Natural killer cell (primary cell): Measurements from ENCODE around the gene COL5A2. TPM values are rescaled to one million over a fixed set of nuclear protein-coding genes. Genes with fewer than 3 reads are reported as not detected.

ENCODE experiments used
- ATAC-seq, 3 donors: fragments of 150-1000 bp in 2 of 3; fragments of 200-7000 bp in 1 of 3; cut with Tn5 transposase; 1 replicate in 1 of 3; 2 replicates in 2 of 3; pipeline ENCODE4 v1.10.0; 2021; ENCODE audit warnings: mild to moderate bottlenecking in 2 of 3, moderate library complexity in 2 of 3
- DNase-seq, 2 donors: peaks; one replicate each; pipeline versions ENCODE4 v3.0.0 to v3.0.0-alpha.2; 2013 to 2021; ENCODE audit warnings: mixed read lengths in 1 of 2
- H3K27ac ChIP-seq: one replicate; pipeline ENCODE4 v1.5.1; 2013; ENCODE audit warnings: mild to moderate bottlenecking, low read length
- H3K27me3 ChIP-seq: one replicate; pipeline ENCODE4 v1.6.1; 2013; ENCODE audit warnings: low read length; ENCODE audit not compliant: control insufficient read depth, insufficient read depth
- H3K36me3 ChIP-seq: one replicate; pipeline ENCODE4 v1.6.1; 2013; ENCODE audit warnings: low read length; ENCODE audit not compliant: control insufficient read depth, insufficient read depth
- H3K4me1 ChIP-seq: one replicate; pipeline ENCODE4 v1.6.1; 2013; ENCODE audit warnings: low read length; ENCODE audit not compliant: control insufficient read depth, insufficient read depth
- H3K4me3 ChIP-seq: one replicate; pipeline ENCODE4 v1.5.1; 2013; ENCODE audit warnings: low read length
- H3K9me3 ChIP-seq: one replicate; pipeline ENCODE4 v1.6.1; 2013; ENCODE audit warnings: low read length; ENCODE audit not compliant: control insufficient read depth, insufficient read depth
- H3K27ac Mint-ChIP-seq, 2 donors: one replicate each; pipeline ENCODE4 v1.8.0; 2022; ENCODE audit warnings: mild to moderate bottlenecking in 2 of 2, mixed read lengths in 2 of 2, moderate library complexity in 1 of 2
- H3K27me3 Mint-ChIP-seq, 2 donors: one replicate each; pipeline ENCODE4 v1.8.0; 2022; ENCODE audit warnings: low read depth in 2 of 2, mixed read lengths in 2 of 2
- H3K36me3 Mint-ChIP-seq: one replicate; pipeline ENCODE4 v1.8.0; 2022; ENCODE audit warnings: mixed read lengths
- H3K4me1 Mint-ChIP-seq, 2 donors: one replicate each; pipeline ENCODE4 v1.8.0; 2022; ENCODE audit warnings: mixed read lengths in 2 of 2
- H3K4me3 Mint-ChIP-seq: one replicate; pipeline ENCODE4 v1.8.0; 2022; ENCODE audit warnings: mild to moderate bottlenecking, moderate library complexity, mixed read lengths
- H3K9me3 Mint-ChIP-seq, 2 donors: one replicate each; pipeline ENCODE4 v1.8.0; 2022; ENCODE audit warnings: mixed read lengths in 2 of 2
- WGBS: methylation state at CpG from one replicate; pipeline ENCODE4 v1.1.7; 2013; ENCODE audit warnings: missing lambda C conversion rate; ENCODE audit not compliant: insufficient coverage; 5-methylcytosine and 5-hydroxymethylcytosine counted together
- intact Hi-C: fragments of 100-400 bp; cut with micrococcal nuclease; formaldehyde crosslinking; loops from one replicate; pipeline ENCODE4 v1.14.2; 2022
- total RNA-seq, 4 donors: library from RNA; stranded (reverse); fragments of 120-200 nt in 1 of 4; gene quantifications; one replicate each; pipeline versions ENCODE4 v1.2.3 to v1.2.4, GENCODE V29; 2013 to 2022
- TF ChIP-seq, protein P1 (sequence below): fragments of 200-600 bp; IDR thresholded peaks from one replicate; pipeline ENCODE4 v1.8.0; 2022; ENCODE audit warnings: antibody characterized with exemption

Gene COL5A2
- total RNA-seq, 3 donors from 2014 or later (not counting 1 experiment from before 2014, with no cell fraction given) = 0.38 to 0.68 (median 0.63) TPM

- Histone ChIP-seq H3K9me3 (no peaks in the 10 kb centered on the region), H3K27me3 (no peaks in the 10 kb centered on the region), H3K4me1 (no peaks in the 10 kb centered on the region), H3K4me3 (no peak overlapping the region), H3K27ac (no peak overlapping the region), H3K36me3 (no peaks in the 10 kb centered on the region)
- TF ChIP-seq, protein P1, sequence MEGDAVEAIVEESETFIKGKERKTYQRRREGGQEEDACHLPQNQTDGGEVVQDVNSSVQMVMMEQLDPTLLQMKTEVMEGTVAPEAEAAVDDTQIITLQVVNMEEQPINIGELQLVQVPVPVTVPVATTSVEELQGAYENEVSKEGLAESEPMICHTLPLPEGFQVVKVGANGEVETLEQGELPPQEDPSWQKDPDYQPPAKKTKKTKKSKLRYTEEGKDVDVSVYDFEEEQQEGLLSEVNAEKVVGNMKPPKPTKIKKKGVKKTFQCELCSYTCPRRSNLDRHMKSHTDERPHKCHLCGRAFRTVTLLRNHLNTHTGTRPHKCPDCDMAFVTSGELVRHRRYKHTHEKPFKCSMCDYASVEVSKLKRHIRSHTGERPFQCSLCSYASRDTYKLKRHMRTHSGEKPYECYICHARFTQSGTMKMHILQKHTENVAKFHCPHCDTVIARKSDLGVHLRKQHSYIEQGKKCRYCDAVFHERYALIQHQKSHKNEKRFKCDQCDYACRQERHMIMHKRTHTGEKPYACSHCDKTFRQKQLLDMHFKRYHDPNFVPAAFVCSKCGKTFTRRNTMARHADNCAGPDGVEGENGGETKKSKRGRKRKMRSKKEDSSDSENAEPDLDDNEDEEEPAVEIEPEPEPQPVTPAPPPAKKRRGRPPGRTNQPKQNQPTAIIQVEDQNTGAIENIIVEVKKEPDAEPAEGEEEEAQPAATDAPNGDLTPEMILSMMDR = no peak
- DNase-seq = no peak
- 100% methylated on average over 1 of the region's 2 CpGs for WGBS
- H3K4me3 Mint-ChIP-seq = no peak overlapping the region
- no peaks in the 10 kb centered on the region for H3K36me3 Mint-ChIP-seq
- H3K27ac Mint-ChIP-seq = no peak overlapping the region
- intact Hi-C loops = no loop called here
- no peaks in the 10 kb centered on the region for H3K4me1 Mint-ChIP-seq
- no peaks in the 10 kb centered on the region for H3K27me3 Mint-ChIP-seq
- no peaks in the 10 kb centered on the region for H3K9me3 Mint-ChIP-seq
- no peak for ATAC-seq
These were observed 34.9 kb upstream of the COL5A2 start for GRCh38 chr2:189214484-189214883.

DNA sequence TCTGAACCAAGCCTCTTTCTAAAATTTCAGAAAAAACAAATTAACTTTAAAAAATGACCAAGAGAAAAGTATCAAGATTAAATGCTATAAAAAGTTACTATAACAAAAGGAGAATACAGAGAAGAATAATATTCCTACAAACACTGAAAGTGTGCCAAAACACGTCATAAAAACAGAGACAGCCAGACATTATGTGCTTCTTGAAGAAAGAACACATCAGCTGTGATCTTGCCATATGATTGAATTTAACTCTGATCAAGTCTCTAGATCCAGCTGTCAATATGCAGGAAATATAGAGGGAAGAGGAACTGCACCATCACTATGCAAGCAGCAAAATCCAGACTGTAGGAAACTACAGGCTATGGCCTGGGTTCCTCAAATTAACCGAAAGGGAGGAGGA is 33.7 kb upstream of the COL5A2 start:
- Histone ChIP-seq H3K27ac (no peak overlapping the region), H3K36me3 (no peaks in the 10 kb centered on the region), H3K27me3 (no peaks in the 10 kb centered on the region), H3K4me3 (no peak overlapping the region), H3K4me1 (no peaks in the 10 kb centered on the region), H3K9me3 (no peaks in the 10 kb centered on the region)
- ATAC-seq = no peak
- no peaks in the 10 kb centered on the region for H3K4me1 Mint-ChIP-seq
- 84% methylated on average over 2 of the region's 2 CpGs for whole genome bisulfite sequencing
- no peak overlapping the region for H3K27ac Mint-ChIP-seq
- DNase-seq = no peak
- H3K4me3 Mint-ChIP-seq = no peak overlapping the region
- peaks cover 2% of the 10 kb centered on the region in 2 donors for H3K9me3 Mint-ChIP-seq
- intact Hi-C loops = no loop called here
- TF ChIP-seq, protein P1 = no peak
- no peaks in the 10 kb centered on the region for H3K27me3 Mint-ChIP-seq
- no peaks in the 10 kb centered on the region for H3K36me3 Mint-ChIP-seq

- H3K27ac Mint-ChIP-seq = no peak overlapping the region
- H3K27me3 ChIP-seq = no peaks in the 10 kb centered on the region
- no peak overlapping the region for H3K27ac ChIP-seq
- no peak for DNase-seq
- ATAC-seq = no peak
- peaks cover 4 to 7% of the 10 kb centered on the region in 2 donors for H3K9me3 Mint-ChIP-seq
- intact Hi-C loops = no loop called here
- no peaks in the 10 kb centered on the region for H3K9me3 ChIP-seq
- 67% methylated on average over 6 of the region's 7 CpGs for WGBS
- TF ChIP-seq, protein P1 = no peak
- no peak overlapping the region for H3K4me3 Mint-ChIP-seq
- no peaks in the 10 kb centered on the region for H3K36me3 Mint-ChIP-seq
- no peaks in the 10 kb centered on the region for H3K4me1 Mint-ChIP-seq
- H3K36me3 ChIP-seq = no peaks in the 10 kb centered on the region
- no peaks in the 10 kb centered on the region for H3K27me3 Mint-ChIP-seq
- H3K4me3 ChIP-seq = no peak overlapping the region
- H3K4me1 ChIP-seq = no peaks in the 10 kb centered on the region
These were observed 30.9 kb upstream of the COL5A2 start for GRCh38 chr2:189210250-189211087.
